ENCODE data around the gene CNTNAP5. TPM values are rescaled to one million over a fixed set of nuclear protein-coding genes. Genes with fewer than 3 reads are reported as not detected.

Gene CNTNAP5
- total RNA-seq, 2 experiments from 2014 or later: not detected

GRCh38 chr2:124566518-124566970, 541.5 kb downstream of the CNTNAP5 start:
- Histone ChIP-seq H3K4me3 (ENCODE audit: low read length) (no peak overlapping the region), H3K9me3 (ENCODE audit: control insufficient read depth in 1 of 2, insufficient read depth in 1 of 2, low read length in 2 of 2) (peaks cover 0 to 4% of the 10 kb centered on the region in 2 experiments), H3K27me3 (ENCODE audit: control insufficient read depth in 1 of 2, insufficient read depth in 2 of 2, low read length in 2 of 2) (no peaks in the 10 kb centered on the region), H3K27ac (ENCODE audit: low read depth in 1 of 2, low read length in 2 of 2) (no peak overlapping the region), H3K36me3 (ENCODE audit: insufficient read depth, low read length) (no peaks in the 10 kb centered on the region), H3K4me1 (ENCODE audit: insufficient read depth, low read length) (no peaks in the 10 kb centered on the region)
- no peak overlapping the region for H3K27ac Mint-ChIP-seq
- H3K9me3 Mint-ChIP-seq: peaks cover 9% of the 10 kb centered on the region
- DNase-seq (no peak), ATAC-seq (ENCODE audit: poor library complexity) (no peak)
- no peaks in the 10 kb centered on the region for H3K4me1 Mint-ChIP-seq (ENCODE audit: low read depth)
- no peak for TF ChIP-seq CTCF (IDR thresholded peaks at IDR 0.05)
- ChIA-PET CTCF (no interaction called here), POLR2A (no interaction called here)
- H3K4me3 Mint-ChIP-seq: no peak overlapping the region
- intact Hi-C loops (cut with DNase I, micrococcal nuclease): no loop called here
- no peaks in the 10 kb centered on the region for H3K36me3 Mint-ChIP-seq (ENCODE audit: low read depth)
- no peaks in the 10 kb centered on the region for H3K27me3 Mint-ChIP-seq

- no peaks in the 10 kb centered on the region for H3K36me3 Mint-ChIP-seq (ENCODE audit: low read depth)
- DNase-seq (no peak), ATAC-seq (ENCODE audit: poor library complexity) (no peak)
- Histone ChIP-seq H3K27me3 (ENCODE audit: control insufficient read depth in 1 of 2, insufficient read depth in 2 of 2, low read length in 2 of 2) (no peaks in the 10 kb centered on the region), H3K4me3 (ENCODE audit: low read length) (no peak overlapping the region), H3K9me3 (ENCODE audit: control insufficient read depth in 1 of 2, insufficient read depth in 1 of 2, low read length in 2 of 2) (no peaks in the 10 kb centered on the region), H3K4me1 (ENCODE audit: insufficient read depth, low read length) (no peaks in the 10 kb centered on the region), H3K36me3 (ENCODE audit: insufficient read depth, low read length) (no peaks in the 10 kb centered on the region), H3K27ac (ENCODE audit: low read depth in 1 of 2, low read length in 2 of 2) (no peak overlapping the region)
- H3K4me3 Mint-ChIP-seq: no peak overlapping the region
- TF ChIP-seq CTCF (IDR thresholded peaks at IDR 0.05): no peak
- H3K27me3 Mint-ChIP-seq: no peaks in the 10 kb centered on the region
- no peak overlapping the region for H3K27ac Mint-ChIP-seq
- H3K9me3 Mint-ChIP-seq: peaks cover 7% of the 10 kb centered on the region
- intact Hi-C loops (cut with DNase I, micrococcal nuclease): no loop called here
- ChIA-PET POLR2A (no interaction called here), CTCF (no interaction called here)
- H3K4me1 Mint-ChIP-seq (ENCODE audit: low read depth): no peaks in the 10 kb centered on the region
Measured at GRCh38 chr2:124570872-124571271, 545.8 kb downstream of the CNTNAP5 start.

GRCh38 chr2:124571836-124572235, 546.7 kb downstream of the CNTNAP5 start:
- Mint-ChIP-seq H3K36me3 (ENCODE audit: low read depth) (no peaks in the 10 kb centered on the region), H3K4me1 (ENCODE audit: low read depth) (no peaks in the 10 kb centered on the region), H3K27ac (no peak overlapping the region), H3K27me3 (no peaks in the 10 kb centered on the region), H3K4me3 (no peak overlapping the region), H3K9me3 (peaks cover 7% of the 10 kb centered on the region)
- no peak for DNase-seq
- Histone ChIP-seq H3K27me3 (ENCODE audit: control insufficient read depth in 1 of 2, insufficient read depth in 2 of 2, low read length in 2 of 2) (no peaks in the 10 kb centered on the region), H3K4me3 (ENCODE audit: low read length) (no peak overlapping the region), H3K9me3 (ENCODE audit: control insufficient read depth in 1 of 2, insufficient read depth in 1 of 2, low read length in 2 of 2) (no peaks in the 10 kb centered on the region), H3K4me1 (ENCODE audit: insufficient read depth, low read length) (no peaks in the 10 kb centered on the region), H3K27ac (ENCODE audit: low read depth in 1 of 2, low read length in 2 of 2) (no peak overlapping the region), H3K36me3 (ENCODE audit: insufficient read depth, low read length) (no peaks in the 10 kb centered on the region)
- no peak for ATAC-seq (ENCODE audit: poor library complexity)
- TF ChIP-seq CTCF (IDR thresholded peaks at IDR 0.05): no peak
- ChIA-PET POLR2A (no interaction called here), CTCF (no interaction called here)
- intact Hi-C loops (cut with DNase I, micrococcal nuclease): no loop called here
